DOHH2 (cell line): ENCODE results near the gene NUP210.
A peak's percentile ranks its signal among the peaks of the same experiment; 100 is the strongest.

ENCODE experiments used
- H3F3A ChIP-seq: fragments of 200-600 bp; sonication (generic), shearing (Covaris generic); 2 replicates; pipeline ENCODE4 v1.6.0; 2016; ENCODE audit warnings: antibody characterized with exemption, mild to moderate bottlenecking; ENCODE audit not compliant: control insufficient read depth, insufficient read depth
- H3K27ac ChIP-seq: fragments of 200-600 bp; sonication (generic); 2 replicates; pipeline ENCODE4 v1.5.1; 2014; ENCODE audit warnings: low read depth, mild to moderate bottlenecking, low read length, moderate library complexity
- H3K27me3 ChIP-seq: fragments of 200-600 bp; sonication (generic); 2 replicates; pipeline ENCODE4 v1.6.1; 2014; ENCODE audit warnings: mild to moderate bottlenecking, low read length, mixed read lengths; ENCODE audit not compliant: control insufficient read depth
- H3K36me3 ChIP-seq: fragments of 200-600 bp; sonication (generic); 2 replicates; pipeline ENCODE4 v1.6.1; 2014; ENCODE audit warnings: mild to moderate bottlenecking, low read length, moderate library complexity, mixed read lengths; ENCODE audit not compliant: control insufficient read depth
- H3K4me1 ChIP-seq: fragments of 200-600 bp; sonication (generic); 2 replicates; pipeline ENCODE4 v1.6.1; 2014; ENCODE audit warnings: mild to moderate bottlenecking, low read length, mixed read lengths; ENCODE audit not compliant: control insufficient read depth
- H3K4me2 ChIP-seq: fragments of 200-600 bp; sonication (generic); 2 replicates; pipeline ENCODE4 v1.6.0; 2014; ENCODE audit warnings: mild to moderate bottlenecking, low read length, moderate library complexity
- H3K4me3 ChIP-seq: fragments of 200-600 bp; sonication (generic); 2 replicates; pipeline ENCODE4 v1.5.1; 2014; ENCODE audit warnings: mild to moderate bottlenecking, low read length, mixed read lengths
- H3K79me2 ChIP-seq: fragments of 200-600 bp; sonication (generic); 2 replicates; pipeline ENCODE4 v1.6.1; 2014; ENCODE audit warnings: mild to moderate bottlenecking, low read length, mixed read lengths; ENCODE audit not compliant: control insufficient read depth
- H3K9me2 ChIP-seq: fragments of 200-600 bp; sonication (generic); replicated peaks from 2 replicates; pipeline ENCODE4 v1.6.1; 2014; ENCODE audit warnings: mild to moderate bottlenecking, low read length, mixed read lengths; ENCODE audit not compliant: control insufficient read depth
- H3K9me3 ChIP-seq: fragments of 200-600 bp; sonication (generic); 2 replicates; pipeline ENCODE4 v1.6.1; 2014; ENCODE audit warnings: antibody characterized with exemption, low read length, mixed read lengths; ENCODE audit not compliant: control insufficient read depth, insufficient read depth
- H4K20me1 ChIP-seq: fragments of 200-600 bp; sonication (generic); 2 replicates; pipeline ENCODE4 v1.6.0; 2014; ENCODE audit warnings: low read depth, mild to moderate bottlenecking, antibody characterized with exemption, low read length, moderate library complexity; ENCODE audit not compliant: control insufficient read depth, insufficient read depth
- CTCF ChIP-seq: fragments of 200-600 bp; sonication (generic); IDR thresholded peaks from one replicate; pipeline ENCODE4 v1.5.1; 2014; ENCODE audit warnings: antibody characterized with exemption, mild to moderate bottlenecking, low read depth, low read length; ENCODE audit not compliant: poor library complexity, severe bottlenecking
- EZH2phosphoT487 ChIP-seq: fragments of 200-600 bp; sonication (generic); IDR thresholded peaks from 2 replicates; pipeline ENCODE4 v1.6.1; 2017; ENCODE audit warnings: borderline replicate concordance, mild to moderate bottlenecking, antibody characterized with exemption, low read length, moderate library complexity, mixed read lengths

The NUP210 gene

DNA sequence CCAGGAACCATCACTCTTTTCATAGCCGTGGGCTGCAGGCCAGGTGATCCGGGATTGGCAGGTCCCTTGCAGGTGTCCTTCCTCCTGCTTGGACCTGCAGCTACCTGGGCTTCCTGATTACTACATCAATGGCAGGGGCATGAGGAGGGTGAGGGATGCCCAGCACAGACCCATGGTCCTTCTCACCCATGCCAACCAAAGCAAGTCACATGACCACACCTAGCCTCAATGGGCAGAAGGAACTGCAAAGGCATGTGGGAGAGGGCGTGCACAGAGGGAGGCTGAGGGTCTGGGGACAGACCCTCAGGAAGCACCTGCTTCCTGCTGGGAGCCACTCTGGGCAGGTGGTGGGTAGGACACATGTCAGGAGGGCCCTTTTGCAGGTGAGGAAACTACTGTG is 105.2 kb downstream of the NUP210 start:
- Histone ChIP-seq H3K27me3 (no peaks in the 10 kb centered on the region), H4K20me1 (no peaks in the 10 kb centered on the region; the same call in 1 of the 2 replicates), H3K9me3 (no peaks in the 10 kb centered on the region), H3F3A (peaks cover 4% of the 10 kb centered on the region; the same call in 1 of the 2 replicates), H3K79me2 (no peaks in the 10 kb centered on the region), H3K4me2 (no peak overlapping the region), H3K4me1 (no peaks in the 10 kb centered on the region), H3K27ac (no peak overlapping the region), H3K4me3 (no peak overlapping the region), H3K9me2 (no peaks in the 10 kb centered on the region), H3K36me3 (peaks cover 63% of the 10 kb centered on the region)
- TF ChIP-seq EZH2phosphoT487: no peak
- no peak for TF ChIP-seq CTCF

DNA sequence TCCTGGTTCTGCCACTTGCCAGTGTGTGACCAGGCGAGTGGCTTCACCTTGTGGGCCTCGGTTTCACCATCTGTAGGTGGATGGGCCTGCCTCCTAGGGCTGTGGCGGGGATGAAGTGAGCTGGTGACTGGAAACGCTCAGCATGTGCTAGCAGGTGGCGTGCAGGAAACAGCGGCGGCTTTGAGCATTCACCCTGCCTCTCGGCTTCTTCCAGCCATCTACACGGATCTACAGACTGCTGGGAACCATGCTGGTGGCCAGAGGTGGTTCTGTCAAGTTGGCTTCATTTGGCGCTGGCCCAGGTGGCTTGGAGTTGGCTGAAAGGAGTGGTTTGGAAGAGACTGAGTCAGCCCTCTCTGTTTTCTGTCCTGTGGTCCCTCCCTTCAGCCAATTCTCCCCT is 106.3 kb downstream of the NUP210 start:
- H4K20me1 ChIP-seq: no peaks in the 10 kb centered on the region; the same call in 1 of the 2 replicates
- H3K27ac ChIP-seq: no peak overlapping the region
- no peaks in the 10 kb centered on the region for H3K79me2 ChIP-seq
- no peaks in the 10 kb centered on the region for H3K27me3 ChIP-seq
- H3K4me2 ChIP-seq: no peak overlapping the region
- H3K4me3 ChIP-seq: no peak overlapping the region
- no peaks in the 10 kb centered on the region for H3K9me3 ChIP-seq
- TF ChIP-seq EZH2phosphoT487: no peak
- no peak for TF ChIP-seq CTCF
- H3K4me1 ChIP-seq: no peaks in the 10 kb centered on the region
- H3F3A ChIP-seq: peaks cover 4% of the 10 kb centered on the region; the same call in 1 of the 2 replicates
- peaks cover 61% of the 10 kb centered on the region for H3K36me3 ChIP-seq
- H3K9me2 ChIP-seq: no peaks in the 10 kb centered on the region

GRCh38 chr3:13309004-13309403 is 111.1 kb downstream of the NUP210 start:
- no peaks in the 10 kb centered on the region for H3K4me1 ChIP-seq
- H3K4me3 ChIP-seq: no peak overlapping the region
- no peaks in the 10 kb centered on the region for H4K20me1 ChIP-seq
- no peak overlapping the region for H3K27ac ChIP-seq
- no peak overlapping the region for H3K4me2 ChIP-seq
- H3K36me3 ChIP-seq: peaks cover 21% of the 10 kb centered on the region
- H3K9me3 ChIP-seq: no peaks in the 10 kb centered on the region
- H3K27me3 ChIP-seq: no peaks in the 10 kb centered on the region
- H3F3A ChIP-seq: peaks cover 8% of the 10 kb centered on the region; the same call in 1 of the 2 replicates
- no peaks in the 10 kb centered on the region for H3K79me2 ChIP-seq
- no peaks in the 10 kb centered on the region for H3K9me2 ChIP-seq
- no peak for TF ChIP-seq CTCF
- TF ChIP-seq EZH2phosphoT487: no peak

GRCh38 chr3:13308380-13308801 is 111.7 kb downstream of the NUP210 start:
- H3K79me2 ChIP-seq: no peaks in the 10 kb centered on the region
- peaks cover 15% of the 10 kb centered on the region for H3K36me3 ChIP-seq
- H4K20me1 ChIP-seq: no peaks in the 10 kb centered on the region
- H3K27ac ChIP-seq: no peak overlapping the region
- H3K9me3 ChIP-seq: no peaks in the 10 kb centered on the region
- H3K27me3 ChIP-seq: no peaks in the 10 kb centered on the region
- H3K4me2 ChIP-seq: no peak overlapping the region
- peaks cover 8% of the 10 kb centered on the region; the same call in 1 of the 2 replicates for H3F3A ChIP-seq
- H3K9me2 ChIP-seq: no peaks in the 10 kb centered on the region
- TF ChIP-seq CTCF (peak; percentile 66), EZH2phosphoT487 (no peak)
- H3K4me3 ChIP-seq: no peak overlapping the region
- H3K4me1 ChIP-seq: no peaks in the 10 kb centered on the region
